HG02943 (cell line): ENCODE results near the gene TTC22.

Source experiments
- ATAC-seq: cut with Tn5 transposase; IDR thresholded peaks from one replicate; pipeline ENCODE4 v1.9.1; 2021; ENCODE audit warnings: mild to moderate bottlenecking, low read depth, moderate library complexity; ENCODE audit not compliant: unreplicated experiment

The TTC22 gene

DNA sequence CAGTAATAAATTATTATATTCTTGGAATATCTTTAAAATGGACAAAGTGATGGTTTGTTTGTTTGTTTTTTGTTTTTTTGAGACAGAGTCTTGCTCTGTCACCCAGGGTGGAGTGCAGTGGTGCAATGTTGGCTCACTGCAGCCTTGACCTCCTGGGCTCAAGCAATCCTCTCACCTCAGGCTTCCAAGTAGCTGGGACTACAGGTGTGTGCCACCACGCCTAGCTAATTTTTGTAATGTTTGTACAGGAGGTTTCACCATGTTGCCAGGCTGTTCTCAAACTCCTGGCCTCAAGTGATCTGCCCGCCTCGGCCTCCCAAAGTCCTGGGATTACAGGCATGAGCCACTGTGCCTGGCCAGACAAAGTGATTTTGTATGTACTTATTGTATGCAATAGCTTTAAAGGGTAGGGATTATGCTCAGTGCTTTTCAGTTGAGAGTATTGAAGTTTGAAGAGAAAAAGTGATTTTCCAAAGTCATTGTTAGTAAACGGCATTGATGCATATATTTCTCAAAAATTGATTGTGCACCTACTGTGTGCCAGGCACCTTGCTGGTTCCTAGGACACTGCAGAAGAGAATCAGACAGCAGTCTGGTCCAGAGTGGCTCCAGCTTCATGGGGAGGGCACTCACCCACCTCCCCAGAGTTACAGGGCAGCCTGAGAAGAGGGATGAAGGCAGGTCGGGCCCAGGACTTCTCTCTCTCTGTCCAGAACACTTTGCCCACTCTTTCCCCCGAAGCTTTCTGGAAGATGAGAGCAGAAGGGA is 34.2 kb upstream of the TTC22 start:
- ATAC-seq = no peak

DNA sequence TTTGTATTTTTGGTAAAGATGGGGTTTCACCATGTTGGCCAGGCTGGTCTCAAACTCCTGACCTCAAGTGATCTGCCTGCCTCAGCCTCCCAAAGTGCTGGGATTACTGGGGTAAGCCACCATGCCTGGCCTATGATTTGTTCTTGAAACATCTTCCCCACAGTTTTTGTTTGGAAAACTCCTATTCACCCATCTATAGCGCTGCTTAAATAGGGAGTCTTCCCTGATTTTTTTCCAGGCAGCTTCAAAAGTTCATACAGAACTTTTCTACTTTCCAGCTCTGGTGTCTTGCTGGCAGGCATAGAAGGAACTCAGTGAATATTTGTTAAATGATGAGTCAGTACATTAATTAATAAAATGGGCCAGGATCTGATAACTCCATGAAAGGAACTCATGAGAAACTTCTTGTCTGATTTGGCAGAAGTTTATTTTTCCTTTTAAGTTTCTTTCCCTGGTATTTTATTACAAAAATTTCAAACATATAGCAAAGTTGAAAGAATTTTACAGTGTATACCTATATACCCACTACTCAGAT is 33.0 kb upstream of the TTC22 start:
- ATAC-seq = no peak

DNA sequence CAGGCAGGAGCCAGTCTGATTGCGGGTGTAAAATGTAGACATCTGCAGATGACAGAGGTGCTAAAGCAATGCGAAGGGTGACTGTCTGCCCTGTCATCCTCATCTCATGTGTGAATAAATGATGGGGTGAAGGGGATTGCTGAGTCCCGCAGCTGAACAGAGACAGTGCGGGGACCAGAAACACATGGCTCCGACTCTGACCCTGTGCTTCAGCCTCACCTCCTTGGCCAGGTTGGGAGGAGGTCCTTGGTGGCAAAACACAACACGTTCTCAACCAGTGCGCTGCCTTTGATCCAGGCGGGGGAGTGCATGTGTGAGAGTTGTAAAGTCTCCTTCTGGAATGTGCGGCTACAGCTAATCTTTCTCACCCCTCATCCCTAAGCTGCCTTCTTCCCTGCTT is 32.0 kb upstream of the TTC22 start:
- no peak for ATAC-seq

DNA sequence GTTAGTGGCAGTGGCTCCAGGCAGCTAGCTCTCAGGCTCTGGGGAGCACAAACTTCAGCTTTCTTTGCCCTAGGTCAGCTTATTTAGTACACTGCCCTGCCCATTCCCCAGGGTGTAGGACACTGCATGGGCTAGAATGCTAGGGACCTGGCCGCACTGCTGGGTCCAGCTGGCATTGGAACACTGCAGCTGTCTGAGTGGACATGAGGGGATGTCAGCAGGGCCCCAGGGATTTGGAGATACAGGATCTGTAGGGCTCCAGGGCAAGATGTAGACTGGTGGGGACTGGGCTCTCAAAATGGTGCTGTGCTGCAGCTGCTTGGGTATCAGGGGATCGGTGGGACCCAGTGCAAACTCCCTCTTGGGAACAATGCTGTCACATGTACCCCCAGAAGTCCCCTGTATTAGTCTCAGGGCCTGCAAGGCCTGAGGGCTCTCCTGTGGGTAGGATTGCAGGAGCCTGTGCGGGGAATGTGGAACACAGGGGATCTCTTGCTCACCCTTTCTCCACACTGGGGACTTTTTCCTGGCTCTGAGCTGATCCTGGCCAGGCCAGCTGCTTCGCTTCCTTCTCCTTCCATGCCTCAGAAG is 25.2 kb upstream of the TTC22 start:
- no peak for ATAC-seq

DNA sequence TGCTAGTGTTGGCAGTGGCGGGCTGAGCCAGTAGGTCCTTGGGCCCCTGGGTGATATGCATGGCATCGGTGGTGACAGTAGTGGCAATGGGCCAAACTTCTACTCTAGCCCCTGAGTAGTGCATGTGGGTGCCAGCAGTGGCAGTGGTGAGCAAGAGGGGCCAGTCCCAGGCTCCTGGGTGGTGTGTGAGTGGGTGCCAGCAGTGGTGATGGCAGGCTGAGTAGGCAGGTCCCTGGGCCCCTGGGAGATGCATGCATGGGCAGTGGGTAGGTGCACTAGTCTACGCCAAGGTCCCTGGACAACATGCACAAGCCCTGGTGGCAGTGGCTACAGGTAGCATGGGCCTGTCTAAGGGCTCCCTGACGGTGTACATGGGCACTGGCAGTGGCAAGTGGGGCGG is 24.6 kb upstream of the TTC22 start:
- no peak for ATAC-seq

DNA sequence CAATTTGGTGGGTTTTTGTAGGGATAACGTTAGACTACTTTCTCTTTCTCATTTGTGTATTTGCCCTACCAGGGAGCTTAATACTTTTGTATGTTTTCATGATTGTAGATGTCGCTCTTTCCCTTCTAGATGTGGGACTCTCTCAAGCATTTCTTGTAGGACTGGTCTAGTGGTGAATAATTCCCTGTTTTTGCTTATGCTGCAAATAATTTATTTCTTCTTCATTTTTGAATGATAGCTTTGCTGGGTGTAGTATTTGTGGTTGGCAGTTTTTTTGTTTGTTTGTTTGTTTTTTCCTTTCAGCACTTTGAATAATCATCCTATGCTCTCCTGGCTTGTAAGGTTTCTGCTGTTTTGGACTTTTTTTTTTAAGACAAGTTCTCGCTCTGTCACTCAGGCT is 22.5 kb upstream of the TTC22 start:
- no peak for ATAC-seq

DNA sequence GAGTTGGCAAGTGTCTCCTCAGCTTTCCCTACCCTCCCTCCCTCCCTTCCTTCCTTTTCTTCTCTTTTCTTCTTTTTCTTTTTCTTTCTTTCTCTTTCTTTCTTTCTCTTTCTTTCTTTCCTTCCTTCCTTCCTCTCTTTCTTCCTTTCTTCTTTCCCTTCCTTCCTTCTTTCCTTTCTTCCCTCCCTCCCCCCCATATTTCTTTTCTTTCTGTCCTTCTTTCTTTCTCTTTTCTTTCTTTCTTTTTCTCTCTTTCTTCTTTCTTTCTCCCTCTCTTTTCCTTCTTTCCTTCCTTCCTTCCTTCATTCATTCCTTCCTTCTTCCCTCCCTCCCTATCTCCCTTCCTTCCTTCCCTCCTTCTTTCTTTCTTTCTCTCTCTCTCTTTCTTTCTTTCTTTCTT is 18.6 kb upstream of the TTC22 start:
- ATAC-seq = no peak

DNA sequence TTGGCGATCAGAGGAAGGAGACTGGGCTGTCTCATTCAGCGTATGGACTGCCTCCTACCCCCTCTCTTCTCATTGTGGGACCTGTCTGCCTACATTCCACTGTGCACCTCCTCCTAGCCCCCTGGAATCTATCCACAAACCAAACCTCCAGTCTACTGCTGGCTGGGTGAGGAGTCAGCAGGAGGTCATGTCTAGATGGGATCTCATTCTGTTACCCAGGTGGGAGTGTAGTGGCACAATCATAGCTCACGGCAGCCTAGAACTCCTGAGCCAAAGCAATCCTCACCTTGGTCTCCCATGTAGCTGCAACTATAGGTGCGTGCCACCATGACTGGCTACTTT is 18.0 kb upstream of the TTC22 start:
- ATAC-seq = no peak

DNA sequence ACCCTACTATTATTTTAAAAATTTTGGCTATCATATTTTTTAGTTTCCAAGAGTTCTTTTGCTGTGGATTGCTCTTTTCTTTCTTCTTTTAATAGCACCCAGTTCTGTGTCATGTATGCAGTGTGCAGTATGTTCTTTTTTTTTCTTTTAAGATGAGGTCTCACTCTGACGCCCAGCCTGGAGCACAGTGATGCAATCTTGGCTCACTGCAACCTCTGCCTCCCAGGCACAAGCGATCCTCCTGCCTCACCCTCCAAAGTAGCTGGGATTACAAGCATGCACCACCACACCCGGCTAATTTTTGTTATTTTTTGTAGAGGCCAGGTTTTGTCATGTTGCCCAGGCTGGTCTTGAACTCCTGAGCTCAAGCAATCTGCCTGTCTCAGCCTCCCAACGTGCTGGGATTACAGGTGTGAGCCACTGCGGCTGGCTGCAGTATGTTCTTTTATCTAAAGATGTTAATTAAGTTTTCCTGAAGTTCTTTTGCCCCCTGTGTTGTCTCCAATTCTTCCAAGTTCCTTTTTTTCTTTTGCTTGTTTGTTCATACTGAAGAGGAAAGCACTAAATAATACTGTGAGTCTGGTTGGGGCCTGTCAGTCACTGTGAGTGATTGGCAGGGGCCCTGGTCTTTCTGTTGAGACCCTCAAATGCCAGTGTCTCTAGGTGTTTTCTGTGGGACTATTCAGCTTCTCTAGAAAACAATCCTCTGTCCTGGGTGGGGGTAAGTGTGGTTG is 17.5 kb upstream of the TTC22 start:
- no peak for ATAC-seq

DNA sequence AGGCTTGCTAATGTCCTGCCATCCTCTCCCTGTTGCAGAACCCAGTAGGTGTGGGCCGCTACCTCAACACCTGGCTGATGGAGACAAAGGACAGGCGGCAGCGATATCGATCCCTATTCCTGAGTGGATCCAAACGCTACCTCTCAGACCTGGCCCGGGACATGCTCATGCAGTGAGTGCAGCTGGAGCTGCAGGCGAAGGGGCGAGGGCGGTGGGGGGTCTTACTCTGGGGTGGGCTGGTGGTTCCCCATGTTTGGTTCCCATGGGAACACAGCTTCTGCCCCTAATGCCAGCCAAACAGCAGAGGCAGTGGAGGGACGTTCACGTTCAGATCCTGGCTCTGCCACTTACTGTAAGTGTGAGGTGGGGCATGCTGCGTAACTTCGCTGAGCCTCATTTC is 15.8 kb upstream of the TTC22 start:
- ATAC-seq = no peak

DNA sequence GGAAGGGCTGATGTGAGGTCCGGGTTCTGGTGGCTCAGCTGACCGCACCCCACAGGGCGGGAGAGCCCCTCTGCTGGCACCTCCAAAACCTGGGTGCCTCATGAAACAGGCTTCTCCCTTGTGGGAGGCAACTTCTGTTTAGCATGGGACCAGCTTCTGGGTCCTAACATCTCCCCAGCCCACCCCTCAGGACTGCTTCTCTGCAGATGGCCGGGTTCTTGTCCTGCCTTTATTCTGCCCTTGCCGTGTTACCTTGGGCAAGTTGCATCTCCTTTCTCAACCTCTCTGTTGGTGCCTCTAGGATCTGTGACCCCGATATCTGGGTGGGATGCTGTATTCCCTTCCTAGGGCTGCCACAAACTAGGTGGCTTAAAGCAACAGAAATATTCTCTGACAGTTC is 15.0 kb upstream of the TTC22 start:
- ATAC-seq = no peak

DNA sequence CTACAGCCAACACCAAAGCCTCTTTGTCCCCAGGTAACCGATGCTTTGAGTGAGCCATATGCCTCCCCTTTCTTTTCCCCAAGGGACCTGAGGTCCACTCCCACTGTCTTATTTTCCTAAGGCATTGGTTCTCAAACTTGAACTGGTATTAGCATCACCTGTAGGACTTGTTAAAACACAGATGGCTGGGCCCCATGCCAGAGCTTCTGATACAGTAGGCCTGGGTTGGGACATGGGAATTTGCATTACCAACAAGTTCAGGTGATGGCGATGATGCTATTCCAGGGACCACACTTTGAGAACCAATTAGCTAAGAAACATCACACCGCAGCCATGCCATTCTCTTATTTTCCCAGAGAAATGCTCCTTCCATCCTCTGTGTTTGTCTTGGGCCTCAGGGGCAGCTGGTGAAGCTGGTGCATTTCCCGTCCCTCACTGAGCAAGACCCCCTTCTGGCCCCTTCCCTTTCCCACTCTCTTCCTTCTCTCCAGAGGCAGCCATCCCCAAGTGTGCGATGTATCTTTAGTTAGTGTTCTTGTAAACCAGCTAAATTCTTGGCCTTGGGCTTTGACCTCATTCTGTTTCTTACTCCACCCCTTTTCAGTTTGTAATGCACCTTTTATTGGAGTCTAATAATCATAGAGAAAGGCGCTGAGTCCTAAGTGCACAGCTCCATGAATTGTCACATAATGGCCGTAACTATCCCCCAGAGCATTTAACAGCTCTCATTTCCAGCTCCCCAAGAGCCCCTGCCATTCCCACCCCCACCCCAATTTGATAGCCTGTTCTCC is 14.2 kb upstream of the TTC22 start:
- ATAC-seq = no peak

DNA sequence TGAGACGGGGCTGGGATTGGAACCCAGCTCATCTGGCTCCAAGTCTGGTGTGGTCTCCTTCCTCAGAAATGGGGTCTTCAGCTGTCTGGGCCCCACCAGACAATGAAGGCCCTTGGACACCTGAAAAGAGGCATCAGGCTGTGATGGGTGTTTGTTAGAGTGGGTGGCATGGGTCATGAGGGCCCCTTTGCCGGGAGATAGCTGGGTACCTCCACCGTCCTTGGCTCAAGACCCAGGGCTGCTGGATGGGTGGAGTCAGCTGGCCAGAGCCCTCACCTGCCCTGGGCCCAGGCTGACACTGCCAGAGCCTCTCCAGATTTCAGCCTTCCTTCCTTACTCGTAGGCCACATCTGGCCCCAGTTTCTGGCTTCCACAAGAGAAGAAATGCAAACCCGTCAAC is 13.4 kb upstream of the TTC22 start:
- ATAC-seq = no peak

DNA sequence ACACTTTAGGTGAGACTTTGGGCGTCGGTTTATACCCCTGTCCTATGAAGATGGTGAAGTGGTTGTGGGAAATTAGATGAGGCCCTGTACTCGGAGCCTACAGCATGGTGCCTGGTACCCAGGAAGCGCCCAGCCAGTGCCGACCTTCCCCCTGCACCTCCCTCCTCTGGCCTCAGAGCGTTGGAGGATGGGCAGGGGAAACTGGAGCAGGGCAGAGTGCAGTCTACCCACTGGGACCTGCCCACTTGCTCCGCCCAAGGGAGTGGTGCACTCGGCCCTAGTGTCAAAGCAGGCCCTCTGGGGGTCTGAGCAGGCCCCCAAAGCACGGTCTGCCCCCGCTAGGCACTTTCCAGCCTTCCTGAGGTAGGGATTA is 13.0 kb upstream of the TTC22 start:
- no peak for ATAC-seq

DNA sequence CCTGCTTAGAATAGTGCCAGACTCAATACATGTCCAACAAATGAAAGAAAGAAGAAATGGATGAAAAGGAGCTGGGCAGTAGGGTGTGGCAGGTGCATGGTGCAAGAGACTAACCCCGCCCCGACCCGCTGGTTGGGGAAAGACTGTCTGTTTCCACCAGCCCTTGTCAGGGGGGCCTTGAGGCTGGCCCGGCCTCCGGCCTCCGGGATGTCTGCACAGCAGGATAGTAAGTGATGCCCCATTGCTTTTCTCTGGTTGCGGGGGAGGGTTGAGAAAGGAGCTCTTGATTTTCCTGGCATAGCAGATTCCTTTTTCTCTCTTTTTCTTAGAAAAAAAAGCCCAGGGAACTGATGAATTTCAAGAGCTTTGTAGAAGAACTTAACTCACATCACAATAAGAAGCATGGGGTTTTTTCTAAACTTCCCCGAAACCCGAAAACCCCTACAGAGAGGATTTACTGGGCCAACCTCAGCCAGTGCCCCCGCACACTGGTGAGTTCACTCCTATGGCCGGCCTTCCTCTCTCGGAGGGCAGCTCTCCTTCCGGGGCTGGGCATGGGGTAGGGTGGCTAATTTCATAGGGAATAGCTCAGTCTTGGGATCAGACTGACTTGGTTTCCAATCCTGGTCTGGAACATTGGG is 12.5 kb upstream of the TTC22 start:
- no peak for ATAC-seq

DNA sequence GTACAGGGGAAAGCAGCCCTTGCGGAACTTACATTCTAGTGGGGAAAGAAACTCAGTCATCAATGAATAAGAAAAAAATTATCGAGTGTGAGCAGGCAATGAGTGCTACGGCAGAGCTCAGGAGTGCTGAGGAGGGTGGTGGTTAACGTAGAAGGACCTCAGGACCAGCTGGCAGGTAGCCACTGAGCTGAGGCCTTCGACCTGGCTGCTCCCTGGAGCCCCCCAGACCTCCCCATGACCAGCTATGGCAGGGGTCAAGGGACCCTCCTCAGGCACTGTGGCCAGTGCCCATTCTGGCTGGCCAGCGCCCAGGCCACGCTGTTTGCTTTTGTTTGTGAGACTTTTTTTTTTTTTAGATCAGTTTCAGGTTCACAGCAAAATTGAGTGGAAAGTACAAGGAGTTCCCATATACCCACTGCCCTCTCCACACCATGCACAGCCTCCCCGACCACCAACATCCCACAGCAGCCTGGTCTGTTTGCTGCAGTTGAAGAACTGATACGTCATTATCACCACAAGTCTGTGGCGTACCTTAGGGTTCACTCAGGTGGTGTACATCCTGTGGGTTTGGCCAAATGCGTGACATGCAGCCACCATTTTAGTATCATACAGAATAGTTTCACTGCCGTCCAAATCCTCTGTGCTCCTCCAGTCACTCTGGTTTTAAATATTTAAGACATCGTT is 11.8 kb upstream of the TTC22 start:
- no peak for ATAC-seq

DNA sequence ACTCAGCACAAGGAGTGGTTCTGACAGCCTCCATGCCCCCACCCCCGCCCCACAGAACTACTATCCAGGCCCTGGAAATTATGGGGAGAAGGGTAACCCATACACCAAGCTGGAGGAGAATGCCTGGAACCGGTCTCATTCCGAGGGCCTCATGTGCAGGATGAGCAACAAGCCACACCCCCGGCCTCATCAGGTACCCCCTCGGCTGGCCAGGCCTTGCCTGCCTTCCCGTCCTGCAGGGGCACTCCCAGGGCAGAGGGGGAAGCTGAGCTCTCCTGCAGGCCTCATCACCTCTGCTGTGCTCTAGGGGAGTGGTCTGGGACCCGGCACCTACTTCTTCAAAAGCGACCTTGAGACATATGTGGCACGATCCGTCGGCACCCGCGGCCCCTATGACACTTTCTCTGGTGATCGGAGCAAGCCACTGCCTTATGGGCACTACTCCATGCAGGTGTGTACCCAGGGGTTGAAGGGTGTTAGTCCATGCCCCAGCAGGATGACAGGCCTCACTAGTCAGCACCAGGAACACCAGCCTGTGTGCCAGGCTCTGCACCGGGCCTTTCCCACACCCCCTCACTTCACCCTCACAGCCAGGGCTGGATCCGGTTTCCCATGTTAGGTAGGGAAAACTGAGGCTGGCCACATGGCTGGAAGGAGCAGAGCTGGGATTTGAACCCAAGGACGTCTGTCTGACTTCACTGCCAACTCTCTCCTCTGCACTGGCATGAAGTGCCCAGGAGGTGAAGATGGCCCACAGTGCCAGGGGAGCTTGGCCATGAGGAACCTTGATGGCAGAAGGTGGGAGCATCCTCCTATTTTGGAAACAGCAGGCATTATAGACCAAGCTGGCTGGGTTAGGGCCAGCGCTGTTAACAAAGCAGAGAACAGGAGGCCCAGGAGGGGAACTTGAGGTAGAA is 10.9 kb upstream of the TTC22 start:
- no peak for ATAC-seq

DNA sequence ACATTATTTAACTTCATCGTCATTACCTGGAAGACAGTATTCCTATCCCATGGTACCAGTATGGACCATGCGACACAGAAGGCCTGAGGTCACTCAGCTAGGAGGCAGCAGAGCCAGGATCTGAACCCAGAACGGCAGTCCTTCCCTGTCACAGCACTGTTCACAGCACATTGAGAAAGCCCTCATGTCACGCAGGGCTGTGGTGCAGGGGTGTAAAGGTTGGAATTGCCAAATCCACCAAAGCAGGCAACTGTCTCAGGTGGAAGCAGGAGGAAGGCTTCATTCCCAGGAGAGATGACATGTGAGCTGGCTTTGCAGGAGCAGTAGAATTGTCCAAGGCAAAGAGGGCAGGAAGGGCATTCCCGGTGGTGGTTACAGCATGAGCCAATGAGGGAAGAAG is 9.9 kb upstream of the TTC22 start:
- ATAC-seq = no peak
